Left lobe of liver (tissue), 1 donor: ENCODE results near the gene NUPR1. TPM values are rescaled to one million over a fixed set of nuclear protein-coding genes. Genes with fewer than 3 reads are reported as not detected.

Experiments
- total RNA-seq: library from RNA; stranded (reverse); gene quantifications from one replicate; pipeline ENCODE4 v1.2.1, GENCODE V29; 2021
- donor health status: DM: no; HTN: yes; CAD: no.

The NUPR1 gene
- total RNA-seq, 1 donor from 2014 or later = 92.6 TPM

Other genes with a start within 250 kb of the NUPR1 start
- gene SBK1, start 246.4 kb downstream of the NUPR1 start, total RNA-seq = 0.33 TPM
- 0.28 TPM for gene NPIPB6, start 175.5 kb downstream of the NUPR1 start, total RNA-seq
- gene EIF3CL, start 135.1 kb downstream of the NUPR1 start, total RNA-seq = 11.6 TPM
- gene NPIPB7, start 66.6 kb downstream of the NUPR1 start, total RNA-seq = not detected
- 17.5 TPM for gene CLN3, start 46.9 kb downstream of the NUPR1 start, total RNA-seq
- 0.58 TPM for gene APOBR, start 44.3 kb downstream of the NUPR1 start, total RNA-seq
- gene IL27, start 32.1 kb downstream of the NUPR1 start, total RNA-seq = 12.9 TPM
- 19.3 TPM for gene SGF29, start 14.9 kb upstream of the NUPR1 start, total RNA-seq
- gene SULT1A2, start 58.1 kb upstream of the NUPR1 start, total RNA-seq = 50.3 TPM
- 179 TPM for gene SULT1A1, start 71.1 kb upstream of the NUPR1 start, total RNA-seq
- 3.2 TPM for gene NPIPB8, start 99.1 kb upstream of the NUPR1 start, total RNA-seq
- gene EIF3C, start 172.5 kb upstream of the NUPR1 start, total RNA-seq = 262 TPM
- 2.3 TPM for gene NPIPB9, start 212.8 kb upstream of the NUPR1 start, total RNA-seq